Spleen (tissue), 11 donors: ENCODE data around the gene ZNF609. TPM values are rescaled to one million over a fixed set of nuclear protein-coding genes. Genes with fewer than 3 reads are reported as not detected.

Source experiments
- DNase-seq: peaks from one replicate; pipeline ENCODE4 v3.0.0-alpha.2; 2020
- H3K27ac ChIP-seq, 8 donors: fragments of 200-600 bp; sonication (generic) in 7 of 8; 1 replicate in 4 of 8; 2 replicates in 4 of 8; pipeline versions ENCODE4 v1.5.0 to v1.8.0; 2016 to 2021; ENCODE audit warnings: inconsistent platforms in 4 of 8, mild to moderate bottlenecking in 4 of 8, moderate library complexity in 1 of 8
- H3K27me3 ChIP-seq, 7 donors: fragments of 200-600 bp; sonication (generic) in 6 of 7; replicated peaks in 1 of 7; 1 replicate in 4 of 7; 2 replicates in 3 of 7; pipeline versions ENCODE4 v1.5.0 to v1.8.0; 2016 to 2021; ENCODE audit warnings: inconsistent platforms in 3 of 7, mild to moderate bottlenecking in 1 of 7
- H3K36me3 ChIP-seq, 6 donors: fragments of 200-600 bp; sonication (generic) in 5 of 6; 1 replicate in 4 of 6; 2 replicates in 2 of 6; pipeline versions ENCODE4 v1.5.0 to v1.8.0; 2016 to 2021; ENCODE audit warnings: inconsistent platforms in 2 of 6
- H3K4me1 ChIP-seq, 6 donors: fragments of 200-600 bp; sonication (generic) in 5 of 6; 1 replicate in 3 of 6; 2 replicates in 3 of 6; pipeline versions ENCODE4 v1.5.0 to v1.8.0; 2016 to 2021; ENCODE audit warnings: inconsistent platforms in 3 of 6
- H3K4me3 ChIP-seq, 8 donors: fragments of 200-600 bp; sonication (generic) in 7 of 8; 1 replicate in 4 of 8; 2 replicates in 4 of 8; pipeline versions ENCODE4 v1.5.0 to v1.8.0; 2016 to 2021; ENCODE audit warnings: inconsistent platforms in 4 of 8, mild to moderate bottlenecking in 4 of 8, moderate library complexity in 2 of 8
- H3K9me3 ChIP-seq, 8 donors: fragments of 200-600 bp; sonication (generic) in 7 of 8; 1 replicate in 4 of 8; 2 replicates in 4 of 8; pipeline versions ENCODE4 v1.5.0 to v1.8.0; 2016 to 2021; ENCODE audit warnings: inconsistent platforms in 4 of 8
- POLR2A ChIP-seq, 3 donors: fragments of 450-650 bp; IDR thresholded peaks; one replicate each; pipeline ENCODE4 v1.5.1; 2017; ENCODE audit warnings: antibody characterized with exemption in 3 of 3, mild to moderate bottlenecking in 1 of 3
- POLR2AphosphoS5 ChIP-seq, 3 donors: sonication (generic); formaldehyde crosslinking; IDR thresholded peaks; one replicate each; pipeline ENCODE4 v1.5.1; 2017; ENCODE audit warnings: antibody characterized with exemption in 3 of 3
- WGBS, 5 donors: extraction: QIAGEN DNeasy Blood & Tissue Kit in 3 of 5; methylation state at CpG; one replicate each; pipeline versions ENCODE4 v1.1.5 to v1.1.7; 2013 to 2018; 5-methylcytosine and 5-hydroxymethylcytosine counted together
- intact Hi-C: fragments of 100-400 bp; cut with DNase I; formaldehyde crosslinking; loops from one replicate; pipeline ENCODE4 v1.15.0; 2023; ENCODE audit warnings: low total_unique reads
- polyA plus RNA-seq, 3 donors: library from polyadenylated mRNA; stranded (reverse); fragments of 200-250 nt; gene quantifications; one replicate each; pipeline ENCODE4 v1.2.1, GENCODE V29; 2013
- total RNA-seq, 7 donors: library from RNA; depleted of rRNA in 3 of 7; stranded (reverse); fragments of >200 nt in 3 of 7; fragmentation: NEBNext Ultra II Directional in 4 of 7; extraction: Animal tissue kit (Norgen Biotek cat#: 25700) in 4 of 7; gene quantifications; one replicate each; pipeline versions ENCODE4 v1.1.0 to v1.2.1, GENCODE V29; 2016 to 2021
- TF ChIP-seq, protein P1 (sequence below), 11 experiments: fragments of 200-600 bp in 7 of 11; fragments of 450-650 bp in 4 of 11; sonication (generic) in 4 of 11; IDR thresholded peaks in 8 of 11; conservative IDR thresholded peaks in 3 of 11; 1 replicate in 7 of 11; 2 replicates in 4 of 11; pipeline versions ENCODE4 v1.4.0 to v1.8.0; 2016 to 2021; ENCODE audit warnings: antibody characterized with exemption in 11 of 11, inconsistent platforms in 4 of 11, mild to moderate bottlenecking in 1 of 11
- donor health status: healthy with polysubstance abuse.
- donor health status: DM: no; HTN: no; CAD: no; lungs with moderate emphysema.
- donor health status: DM: no; HTN: no; CAD: no.
- donor health status: Bipolar disorder and iron deficiency.
- donor health status: healthy.
- donor health status: DM: no; HTN: no; CAD: no.
- donor health status: DM: yes; HTN: yes; CAD: no.

The ZNF609 gene
- total and polyA plus RNA-seq, 10 donors, result 2.4 to 55.7 (median 38.8) TPM

- no peaks in the 10 kb centered on the region for H3K9me3 ChIP-seq
- intact Hi-C loops, result no loop called here
- no peak overlapping the region for H3K4me3 ChIP-seq
- H3K36me3 ChIP-seq, result peaks cover 0 to 32% (median 0%) of the 10 kb centered on the region in 6 donors
- no peaks in the 10 kb centered on the region for H3K27me3 ChIP-seq
- TF ChIP-seq POLR2AphosphoS5 (IDR thresholded peaks at IDR 0.05), result peak in 1 of 3 donors; percentile 4
- no peak for TF ChIP-seq POLR2A (IDR thresholded peaks at IDR 0.05)
- H3K27ac ChIP-seq, result peak overlapping the region in 6 of 8 donors; percentile 18 to 95 (median 90)
- DNase-seq, result no peak
- H3K4me1 ChIP-seq, result peaks cover 53 to 99% (median 90%) of the 10 kb centered on the region in 6 donors
- 64 to 72% (median 71%) methylated on average over 3 of the region's 3 CpGs for WGBS, 5 donors
Observed at GRCh38 chr15:64697911-64698369, 237.6 kb downstream of the ZNF609 start.

- H3K4me3 ChIP-seq, result peak overlapping the region in 2 of 8 donors; percentile 84 to 93
- intact Hi-C loops, result no loop called here
Observed at GRCh38 chr15:64698823-64699222, 238.4 kb downstream of the ZNF609 start.

GRCh38 chr15:64699751-64700388 is 239.5 kb downstream of the ZNF609 start:
- 56 to 69% (median 65%) methylated on average over 7 of the region's 7 CpGs for WGBS, 5 donors
- peaks cover 50 to 88% (median 82%) of the 10 kb centered on the region in 6 donors for H3K4me1 ChIP-seq

More at GRCh38 chr15:64698823-64699222, 238.4 kb downstream of the ZNF609 start:
- DNase-seq, result no peak
- TF ChIP-seq, protein P1, sequence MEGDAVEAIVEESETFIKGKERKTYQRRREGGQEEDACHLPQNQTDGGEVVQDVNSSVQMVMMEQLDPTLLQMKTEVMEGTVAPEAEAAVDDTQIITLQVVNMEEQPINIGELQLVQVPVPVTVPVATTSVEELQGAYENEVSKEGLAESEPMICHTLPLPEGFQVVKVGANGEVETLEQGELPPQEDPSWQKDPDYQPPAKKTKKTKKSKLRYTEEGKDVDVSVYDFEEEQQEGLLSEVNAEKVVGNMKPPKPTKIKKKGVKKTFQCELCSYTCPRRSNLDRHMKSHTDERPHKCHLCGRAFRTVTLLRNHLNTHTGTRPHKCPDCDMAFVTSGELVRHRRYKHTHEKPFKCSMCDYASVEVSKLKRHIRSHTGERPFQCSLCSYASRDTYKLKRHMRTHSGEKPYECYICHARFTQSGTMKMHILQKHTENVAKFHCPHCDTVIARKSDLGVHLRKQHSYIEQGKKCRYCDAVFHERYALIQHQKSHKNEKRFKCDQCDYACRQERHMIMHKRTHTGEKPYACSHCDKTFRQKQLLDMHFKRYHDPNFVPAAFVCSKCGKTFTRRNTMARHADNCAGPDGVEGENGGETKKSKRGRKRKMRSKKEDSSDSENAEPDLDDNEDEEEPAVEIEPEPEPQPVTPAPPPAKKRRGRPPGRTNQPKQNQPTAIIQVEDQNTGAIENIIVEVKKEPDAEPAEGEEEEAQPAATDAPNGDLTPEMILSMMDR (IDR thresholded peaks at IDR 0.05 in 8 of 11, conservative IDR thresholded peaks at IDR 0.05 in 3 of 11), result no peak
- no peak for TF ChIP-seq POLR2A (IDR thresholded peaks at IDR 0.05)
- no peak for TF ChIP-seq POLR2AphosphoS5 (IDR thresholded peaks at IDR 0.05)
- peak overlapping the region in 6 of 8 donors; percentile 20 to 95 (median 90) for H3K27ac ChIP-seq
- peaks cover 51 to 97% (median 89%) of the 10 kb centered on the region in 6 donors for H3K4me1 ChIP-seq
- H3K9me3 ChIP-seq, result no peaks in the 10 kb centered on the region
- no peaks in the 10 kb centered on the region for H3K27me3 ChIP-seq
- peaks cover 0 to 23% (median 0%) of the 10 kb centered on the region in 6 donors for H3K36me3 ChIP-seq

DNA sequence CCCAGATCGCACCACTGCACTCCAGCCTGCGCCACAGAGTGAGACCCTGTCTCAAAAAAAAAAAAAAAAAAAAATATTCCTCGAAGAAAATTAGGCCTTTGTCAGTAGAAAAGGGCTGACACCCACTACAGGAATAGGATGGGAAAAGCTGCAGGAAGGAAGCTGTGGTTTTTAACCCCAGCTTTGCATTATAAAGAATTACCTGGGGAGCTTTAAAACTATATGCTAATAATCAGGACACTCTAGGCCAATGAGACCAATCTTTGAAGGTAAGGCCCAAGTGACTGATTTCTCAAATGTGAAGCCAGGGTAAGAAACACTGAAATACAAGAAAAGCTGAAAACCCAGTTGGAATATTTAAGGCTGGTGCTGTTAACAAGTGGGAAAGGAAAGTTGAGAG is 240.7 kb downstream of the ZNF609 start:
- intact Hi-C loops, result no loop called here
- peak overlapping the region in 7 of 8 donors; percentile 41 to 95 (median 92) for H3K27ac ChIP-seq

More at GRCh38 chr15:64699751-64700388, 239.5 kb downstream of the ZNF609 start:
- TF ChIP-seq, protein P1 (IDR thresholded peaks at IDR 0.05 in 8 of 11, conservative IDR thresholded peaks at IDR 0.05 in 3 of 11), result no peak
- no peak for TF ChIP-seq POLR2A (IDR thresholded peaks at IDR 0.05)
- peak in 1 of 3 donors; percentile 29 for TF ChIP-seq POLR2AphosphoS5 (IDR thresholded peaks at IDR 0.05)
- Histone ChIP-seq H3K27me3 (no peaks in the 10 kb centered on the region), H3K27ac (peak overlapping the region in 7 of 8 donors; percentile 20 to 95 (median 89)), H3K4me3 (peak overlapping the region in 6 of 8 donors; percentile 6 to 93 (median 78)), H3K36me3 (peaks cover 0 to 13% (median 0%) of the 10 kb centered on the region in 6 donors), H3K9me3 (no peaks in the 10 kb centered on the region)
- intact Hi-C loops, result no loop called here
- peak; percentile 54 for DNase-seq

More for the DNA sequence above, 240.7 kb downstream of the ZNF609 start:
- H3K4me1 ChIP-seq, result peaks cover 38 to 76% (median 70%) of the 10 kb centered on the region in 6 donors
- DNase-seq, result no peak
- TF ChIP-seq POLR2A (IDR thresholded peaks at IDR 0.05) (no peak), POLR2AphosphoS5 (IDR thresholded peaks at IDR 0.05) (no peak)
- TF ChIP-seq, protein P1 (IDR thresholded peaks at IDR 0.05 in 8 of 11, conservative IDR thresholded peaks at IDR 0.05 in 3 of 11), result no peak
- 48 to 62% (median 57%) methylated on average over 3 of the region's 3 CpGs for WGBS, 5 donors
- H3K36me3 ChIP-seq, result peaks cover 0 to 13% (median 0%) of the 10 kb centered on the region in 6 donors
- peak overlapping the region in 7 of 8 donors; percentile 5 to 93 (median 76) for H3K4me3 ChIP-seq
- no peaks in the 10 kb centered on the region for H3K9me3 ChIP-seq
- H3K27me3 ChIP-seq, result no peaks in the 10 kb centered on the region
